ENCODE results near the gene FBXW12. TPM values are rescaled to one million over a fixed set of nuclear protein-coding genes. Genes with fewer than 3 reads are reported as not detected.

The FBXW12 gene
- total and polyA plus RNA-seq, 3 donors from 2014 or later: 0.81 to 2.0 (median 0.98) TPM

DNA sequence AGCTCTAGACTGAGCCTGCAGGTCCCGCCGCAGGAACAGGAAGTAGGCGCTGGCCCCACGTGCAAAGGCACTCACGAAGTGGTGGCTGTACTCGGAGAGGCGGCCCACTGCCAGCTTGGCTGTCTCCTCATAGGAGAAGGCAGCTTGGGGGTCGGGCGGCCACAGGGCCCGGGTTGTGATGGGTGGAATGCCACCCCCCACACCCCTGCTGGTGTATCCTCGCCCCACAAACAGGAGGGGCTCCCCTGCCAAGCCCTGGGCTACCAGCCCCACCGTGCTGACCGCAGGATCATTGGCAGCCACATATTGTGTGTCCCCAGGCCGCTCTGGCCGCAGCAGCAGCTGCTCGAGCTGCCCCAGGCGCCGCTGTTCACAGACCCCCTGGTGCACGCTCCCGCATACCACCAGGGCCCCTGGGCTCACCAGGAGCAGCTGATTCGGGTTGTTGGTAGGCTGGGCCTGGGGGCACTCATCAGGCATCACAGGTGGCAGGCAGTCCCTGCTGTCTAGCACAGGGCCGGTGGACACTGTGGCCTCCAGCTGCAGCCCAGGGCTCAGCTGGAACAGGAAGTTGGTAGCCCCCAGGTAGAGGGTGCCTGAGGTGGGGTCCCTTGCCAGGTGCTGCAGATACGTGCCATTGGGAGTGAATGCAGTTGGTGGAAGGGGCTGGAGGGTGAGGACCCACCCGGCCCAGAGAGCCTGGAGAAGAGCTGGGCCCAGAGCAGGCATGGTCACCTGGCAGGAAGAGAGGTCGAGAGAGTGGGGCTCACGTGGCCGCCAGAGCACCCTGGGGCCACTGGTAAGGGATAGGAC lies 52.1 kb downstream of the FBXW12 start:
- no peak for DNase-seq
- peaks cover 41% of the 10 kb centered on the region for H3K4me1 ChIP-seq
- no peaks in the 10 kb centered on the region for H3K36me3 ChIP-seq (ENCODE audit: low read depth, missing control alignments)
- intact Hi-C loops (cut with DNase I; ENCODE audit: low total_unique reads): no loop called here
- 89 to 93% methylated on average over 7 to 25 of the region's 27 CpGs for WGBS, 2 donors
- TF ChIP-seq POLR2A (IDR thresholded peaks at IDR 0.05): no peak
- TF ChIP-seq, protein P1, sequence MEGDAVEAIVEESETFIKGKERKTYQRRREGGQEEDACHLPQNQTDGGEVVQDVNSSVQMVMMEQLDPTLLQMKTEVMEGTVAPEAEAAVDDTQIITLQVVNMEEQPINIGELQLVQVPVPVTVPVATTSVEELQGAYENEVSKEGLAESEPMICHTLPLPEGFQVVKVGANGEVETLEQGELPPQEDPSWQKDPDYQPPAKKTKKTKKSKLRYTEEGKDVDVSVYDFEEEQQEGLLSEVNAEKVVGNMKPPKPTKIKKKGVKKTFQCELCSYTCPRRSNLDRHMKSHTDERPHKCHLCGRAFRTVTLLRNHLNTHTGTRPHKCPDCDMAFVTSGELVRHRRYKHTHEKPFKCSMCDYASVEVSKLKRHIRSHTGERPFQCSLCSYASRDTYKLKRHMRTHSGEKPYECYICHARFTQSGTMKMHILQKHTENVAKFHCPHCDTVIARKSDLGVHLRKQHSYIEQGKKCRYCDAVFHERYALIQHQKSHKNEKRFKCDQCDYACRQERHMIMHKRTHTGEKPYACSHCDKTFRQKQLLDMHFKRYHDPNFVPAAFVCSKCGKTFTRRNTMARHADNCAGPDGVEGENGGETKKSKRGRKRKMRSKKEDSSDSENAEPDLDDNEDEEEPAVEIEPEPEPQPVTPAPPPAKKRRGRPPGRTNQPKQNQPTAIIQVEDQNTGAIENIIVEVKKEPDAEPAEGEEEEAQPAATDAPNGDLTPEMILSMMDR (IDR thresholded peaks at IDR 0.05): no peak
- no peaks in the 10 kb centered on the region for H3K27me3 ChIP-seq
- no peak overlapping the region for H3K4me3 ChIP-seq
- H3K27ac ChIP-seq: no peak overlapping the region
- H3K9me3 ChIP-seq: no peaks in the 10 kb centered on the region

DNA sequence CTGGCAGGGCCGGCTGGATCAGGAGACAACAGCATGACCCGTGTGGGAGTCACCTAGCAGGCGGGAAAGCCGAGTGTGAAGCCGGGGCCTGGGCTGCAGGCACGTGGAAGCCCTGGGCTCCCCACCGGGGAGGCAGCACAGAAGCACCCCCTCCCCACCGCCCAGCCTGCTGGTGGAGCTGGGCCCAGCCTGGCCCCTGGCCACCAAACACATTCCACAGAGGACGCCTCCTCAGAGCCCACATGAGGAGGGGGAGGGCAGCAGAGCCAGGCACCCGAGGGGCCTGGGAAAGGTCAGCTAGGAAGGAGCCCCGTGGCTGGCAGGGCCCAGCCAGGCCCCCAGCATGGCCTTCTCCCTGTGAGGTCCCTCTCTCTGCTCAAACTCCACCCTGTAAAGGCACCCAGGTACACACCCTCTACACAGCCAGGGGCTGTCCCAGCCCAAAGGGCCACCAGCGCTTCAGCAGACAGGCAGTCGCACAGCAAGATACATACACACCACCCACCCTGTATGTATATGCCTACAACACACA lies 53.3 kb downstream of the FBXW12 start:
- H3K4me3 ChIP-seq: no peak overlapping the region
- DNase-seq: peak; percentile 37
- 39 to 75% methylated on average over 2 to 13 of the region's 13 CpGs for WGBS, 2 donors
- H3K27ac ChIP-seq: peak overlapping the region in 1 of 2 donors; percentile 5
- H3K27me3 ChIP-seq: no peaks in the 10 kb centered on the region
- no peaks in the 10 kb centered on the region for H3K36me3 ChIP-seq (ENCODE audit: low read depth, missing control alignments)
- no peaks in the 10 kb centered on the region for H3K9me3 ChIP-seq
- intact Hi-C loops (cut with DNase I; ENCODE audit: low total_unique reads): no loop called here
- H3K4me1 ChIP-seq: peaks cover 48% of the 10 kb centered on the region
- TF ChIP-seq, protein P1 (IDR thresholded peaks at IDR 0.05): no peak
- no peak for TF ChIP-seq POLR2A (IDR thresholded peaks at IDR 0.05)

DNA sequence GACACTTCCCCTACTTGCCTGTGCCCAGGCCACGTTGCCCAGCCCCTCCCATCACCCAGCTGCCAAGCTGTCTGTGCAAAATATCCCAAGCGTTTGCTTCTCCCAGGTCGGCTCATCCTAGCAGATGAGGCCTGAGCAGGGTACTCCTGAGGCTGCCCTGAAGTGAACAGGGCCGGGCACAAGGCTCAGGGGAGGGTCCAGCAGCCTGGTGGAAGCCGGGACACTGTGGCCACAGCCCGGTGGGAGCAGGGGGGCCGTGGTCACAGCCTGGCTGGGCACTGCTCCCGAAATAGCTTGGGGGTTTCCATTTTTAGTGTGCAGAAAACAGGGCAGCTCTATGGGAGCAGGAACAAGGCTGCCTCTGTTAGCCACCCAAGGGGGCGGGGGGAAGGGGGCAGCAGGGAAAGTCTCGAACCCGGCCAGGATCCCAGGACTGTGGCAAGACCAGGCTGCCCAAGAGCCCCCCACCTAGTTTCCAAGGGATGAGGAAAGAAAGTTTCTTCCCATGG lies 54.4 kb downstream of the FBXW12 start:
- peaks cover 50% of the 10 kb centered on the region for H3K4me1 ChIP-seq
- H3K4me3 ChIP-seq: no peak overlapping the region
- no peak for DNase-seq
- 52 to 56% methylated on average over 11 of the region's 11 CpGs for WGBS, 2 donors
- H3K27me3 ChIP-seq: no peaks in the 10 kb centered on the region
- intact Hi-C loops (cut with DNase I; ENCODE audit: low total_unique reads): no loop called here
- TF ChIP-seq, protein P1 (IDR thresholded peaks at IDR 0.05): no peak
- TF ChIP-seq POLR2A (IDR thresholded peaks at IDR 0.05): no peak
- H3K36me3 ChIP-seq (ENCODE audit: low read depth, missing control alignments): no peaks in the 10 kb centered on the region
- peak overlapping the region in 1 of 2 donors; percentile 91 for H3K27ac ChIP-seq
- no peaks in the 10 kb centered on the region for H3K9me3 ChIP-seq

DNA sequence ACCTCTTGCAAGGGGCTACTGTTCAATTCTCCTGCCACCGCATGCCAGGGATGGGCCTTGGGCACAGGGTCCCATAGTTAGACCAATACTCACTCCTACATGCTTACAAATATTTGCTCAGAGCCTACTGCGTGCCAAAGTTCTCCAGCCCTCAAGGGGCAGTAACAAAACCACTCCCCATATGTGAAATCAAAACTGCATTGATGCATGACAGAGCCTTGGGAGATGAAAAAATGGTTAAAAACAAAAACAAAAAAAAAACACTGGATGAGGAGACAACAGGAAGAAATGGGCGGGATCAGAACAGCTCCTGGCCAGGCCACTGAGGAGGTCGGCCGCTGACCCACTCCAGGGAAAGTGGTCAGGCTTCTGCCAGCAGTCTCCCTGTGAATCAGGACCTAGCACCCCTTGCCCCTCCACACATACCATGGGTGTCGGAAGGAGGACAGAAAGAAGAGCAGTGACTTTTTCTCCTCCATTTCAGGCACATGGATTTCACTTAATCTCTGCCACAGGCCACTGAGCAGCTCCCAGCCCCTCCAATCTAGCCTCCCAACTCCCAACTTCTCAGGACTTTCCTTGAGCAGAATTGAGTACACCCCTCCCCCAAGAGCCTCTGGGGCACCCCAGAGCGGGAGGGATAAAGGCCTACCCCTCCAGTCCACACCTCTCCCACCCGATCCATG lies 55.1 kb downstream of the FBXW12 start:
- Histone ChIP-seq H3K27ac (peak overlapping the region; percentile 21 to 91), H3K27me3 (no peaks in the 10 kb centered on the region), H3K4me1 (peaks cover 50% of the 10 kb centered on the region), H3K36me3 (ENCODE audit: low read depth, missing control alignments) (no peaks in the 10 kb centered on the region), H3K9me3 (no peaks in the 10 kb centered on the region), H3K4me3 (no peak overlapping the region)
- no peak for TF ChIP-seq POLR2A (IDR thresholded peaks at IDR 0.05)
- TF ChIP-seq, protein P1 (IDR thresholded peaks at IDR 0.05): no peak
- intact Hi-C loops (cut with DNase I; ENCODE audit: low total_unique reads): no loop called here
- DNase-seq: peak; percentile 47
- WGBS, 2 donors: 46 to 49% methylated on average over 8 of the region's 8 CpGs

Data from testis (tissue), 3 donors.